ENCODE data around the gene EXOC3. TPM values are rescaled to one million over a fixed set of nuclear protein-coding genes. Genes with fewer than 3 reads are reported as not detected.

The EXOC3 gene
- total RNA-seq, 1 experiment from 2014 or later, result 19.4 TPM

- H3K9me3 ChIP-seq, result no peaks in the 10 kb centered on the region
- DNase-seq, result no peak
- H3K4me3 ChIP-seq, result no peak overlapping the region
- H3K36me3 ChIP-seq, result peaks cover 19% of the 10 kb centered on the region
- H3K27me3 ChIP-seq, result no peaks in the 10 kb centered on the region
Observed at GRCh38 chr5:420632-421286, 22.2 kb upstream of the EXOC3 start.

GRCh38 chr5:421287-421880 lies 21.6 kb upstream of the EXOC3 start:
- H3K9me3 ChIP-seq, result no peaks in the 10 kb centered on the region
- no peak for DNase-seq
- H3K36me3 ChIP-seq, result peaks cover 19% of the 10 kb centered on the region
- H3K4me3 ChIP-seq, result no peak overlapping the region
- H3K27me3 ChIP-seq, result no peaks in the 10 kb centered on the region

GRCh38 chr5:421901-422300 lies 21.1 kb upstream of the EXOC3 start:
- H3K27me3 ChIP-seq, result no peaks in the 10 kb centered on the region
- DNase-seq, result no peak
- H3K4me3 ChIP-seq, result no peak overlapping the region
- H3K9me3 ChIP-seq, result no peaks in the 10 kb centered on the region
- H3K36me3 ChIP-seq, result peaks cover 19% of the 10 kb centered on the region

DNA sequence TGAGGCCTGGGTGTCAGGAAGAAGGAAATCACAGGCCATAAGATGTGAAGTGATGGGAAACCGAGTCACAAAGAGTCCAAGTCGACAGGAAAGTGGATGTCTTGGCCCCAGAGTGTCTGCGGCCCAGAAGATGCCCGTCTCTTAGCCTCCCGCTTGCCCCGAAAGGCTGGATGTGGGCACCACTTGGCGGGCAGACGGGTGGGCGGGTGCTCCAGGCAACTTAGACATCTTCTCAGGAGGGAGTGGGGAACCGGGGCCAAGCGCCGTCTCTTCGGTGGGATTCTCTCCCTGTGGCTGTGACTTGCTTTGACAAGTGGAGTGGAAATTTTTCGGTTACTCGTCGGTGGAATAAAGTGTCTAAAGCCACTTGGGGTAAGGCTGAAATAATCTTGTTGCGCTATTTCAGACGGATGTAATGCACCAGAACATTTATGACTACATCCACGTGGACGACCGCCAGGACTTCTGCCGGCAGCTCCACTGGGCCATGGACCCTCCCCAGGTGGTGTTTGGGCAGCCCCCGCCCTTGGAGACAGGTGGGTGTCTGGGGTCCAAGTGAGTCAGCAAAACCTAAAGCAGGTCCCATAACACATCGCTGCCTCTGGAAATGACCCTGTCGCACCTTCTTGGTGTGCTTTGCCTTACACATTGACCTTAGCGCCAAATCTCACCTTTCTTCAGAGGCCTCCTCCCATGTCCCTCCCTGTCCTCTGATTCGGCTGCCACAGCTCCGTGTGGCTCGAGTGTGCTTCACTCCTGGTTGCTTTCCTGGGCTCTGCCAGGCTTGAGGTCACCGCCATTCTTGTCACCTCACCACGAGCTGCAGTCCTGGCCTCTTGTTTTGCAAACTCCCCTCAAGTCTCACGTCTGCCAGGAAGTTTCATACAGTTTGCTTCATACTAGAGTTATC lies 20.4 kb upstream of the EXOC3 start:
- Histone ChIP-seq H3K9me3 (no peaks in the 10 kb centered on the region), H3K36me3 (peaks cover 23% of the 10 kb centered on the region)

GRCh38 chr5:423233-423565 lies 19.8 kb upstream of the EXOC3 start:
- H3K4me3 ChIP-seq, result no peak overlapping the region

More for the DNA sequence above, 20.4 kb upstream of the EXOC3 start:
- H3K4me3 ChIP-seq, result no peak overlapping the region
- no peaks in the 10 kb centered on the region for H3K27me3 ChIP-seq
- DNase-seq, result no peak

DNA sequence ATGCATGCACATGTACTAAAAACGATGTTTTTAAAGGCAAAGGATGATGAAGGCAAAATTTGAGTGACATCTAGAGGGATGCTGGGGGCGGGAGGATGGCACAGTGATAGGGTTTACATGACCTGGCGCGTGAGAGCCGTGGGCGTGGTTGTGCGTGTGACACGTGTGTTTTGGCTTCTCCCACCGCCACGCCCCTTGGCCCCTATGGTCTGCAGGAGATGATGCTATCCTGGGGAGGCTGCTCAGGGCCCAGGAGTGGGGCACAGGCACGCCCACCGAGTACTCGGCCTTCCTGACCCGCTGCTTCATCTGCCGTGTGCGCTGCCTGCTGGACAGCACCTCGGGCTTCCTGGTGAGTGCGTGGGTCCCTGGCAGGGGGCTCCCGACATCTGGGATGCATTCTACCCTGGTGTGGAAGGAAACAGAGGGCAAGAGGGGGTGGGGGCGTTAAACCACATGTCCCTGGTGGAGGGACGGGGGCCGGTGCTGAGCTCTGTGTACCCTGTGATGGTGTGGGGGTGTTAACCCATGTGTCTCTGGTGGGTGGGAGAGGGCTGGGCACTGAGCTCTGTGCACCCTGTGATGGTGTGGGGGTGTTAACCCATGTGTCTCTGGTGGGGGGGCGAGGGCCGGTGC lies 19.2 kb upstream of the EXOC3 start:
- Histone ChIP-seq H3K27me3 (no peaks in the 10 kb centered on the region), H3K9me3 (no peaks in the 10 kb centered on the region), H3K36me3 (peaks cover 27% of the 10 kb centered on the region)

More at GRCh38 chr5:423233-423565, 19.8 kb upstream of the EXOC3 start:
- DNase-seq, result no peak
- H3K9me3 ChIP-seq, result no peaks in the 10 kb centered on the region
- peaks cover 27% of the 10 kb centered on the region for H3K36me3 ChIP-seq
- H3K27me3 ChIP-seq, result no peaks in the 10 kb centered on the region

DNA sequence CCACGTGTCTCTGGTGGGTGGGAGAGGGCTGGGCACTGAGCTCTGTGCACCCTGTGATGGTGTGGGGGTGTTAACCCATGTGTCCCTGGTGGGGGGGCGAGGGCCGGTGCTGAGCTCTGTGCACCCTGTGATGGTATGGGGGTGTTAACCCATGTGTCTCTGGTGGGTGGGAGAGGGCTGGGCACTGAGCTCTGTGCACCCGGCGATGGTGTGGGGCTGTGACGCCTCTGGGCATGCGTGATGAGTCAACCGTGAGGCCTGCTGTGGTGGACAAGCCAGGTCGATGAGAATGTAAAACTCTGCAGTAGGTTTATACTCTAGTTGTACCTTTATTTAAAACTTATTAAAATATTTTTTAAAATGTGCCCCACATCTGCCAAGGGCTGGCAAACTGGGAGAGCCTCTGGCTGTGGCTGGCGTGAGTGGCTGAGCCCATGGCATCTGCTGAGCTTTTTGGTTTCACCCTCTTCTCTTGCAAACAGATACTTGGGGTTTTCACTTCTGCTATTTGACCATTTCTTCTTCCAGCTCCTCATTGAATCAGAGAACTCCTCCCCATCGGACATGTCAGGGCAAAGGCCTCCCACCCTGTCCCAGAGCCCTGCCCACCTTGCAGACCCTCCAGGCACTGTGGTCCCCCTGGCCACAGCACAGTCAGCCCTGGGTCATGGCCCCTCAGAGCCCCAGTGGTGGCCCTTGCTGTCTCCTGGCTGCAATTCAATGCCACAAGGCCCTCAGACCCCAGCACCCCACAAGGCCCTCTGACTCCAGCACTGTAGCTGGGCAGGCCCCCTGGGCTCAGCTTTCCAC lies 18.5 kb upstream of the EXOC3 start:
- peaks cover 27% of the 10 kb centered on the region for H3K36me3 ChIP-seq
- no peak for DNase-seq

More for the DNA sequence above, 19.2 kb upstream of the EXOC3 start:
- DNase-seq, result no peak
- H3K4me3 ChIP-seq, result no peak overlapping the region

DNA sequence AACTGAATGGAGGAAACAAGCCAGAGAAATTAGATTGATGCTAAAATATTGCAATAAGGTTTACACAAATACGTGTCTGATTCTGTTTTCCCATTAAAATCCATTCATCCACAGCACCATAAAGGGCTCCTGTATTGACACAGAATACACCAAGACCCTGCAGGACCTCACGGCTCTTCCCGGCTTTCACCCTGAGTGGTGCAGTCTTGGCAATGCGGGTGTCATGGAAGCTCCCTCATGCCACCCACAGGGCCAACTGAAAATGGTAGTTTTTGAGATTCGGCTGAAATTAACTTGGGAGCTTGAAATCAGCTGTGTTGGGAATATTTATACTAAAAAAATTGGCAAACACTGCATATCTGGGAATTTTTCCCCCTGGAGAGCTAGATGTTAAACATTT lies 17.3 kb upstream of the EXOC3 start:
- DNase-seq, result no peak
- H3K36me3 ChIP-seq, result peaks cover 33% of the 10 kb centered on the region

More for the DNA sequence above, 18.5 kb upstream of the EXOC3 start:
- Histone ChIP-seq H3K9me3 (no peaks in the 10 kb centered on the region), H3K27me3 (no peaks in the 10 kb centered on the region), H3K4me3 (no peak overlapping the region)

GRCh38 chr5:426392-426976 lies 16.5 kb upstream of the EXOC3 start:
- Histone ChIP-seq H3K27me3 (no peaks in the 10 kb centered on the region), H3K4me3 (no peak overlapping the region), H3K9me3 (no peaks in the 10 kb centered on the region), H3K36me3 (peaks cover 39% of the 10 kb centered on the region)
- no peak for DNase-seq

More for the DNA sequence above, 17.3 kb upstream of the EXOC3 start:
- Histone ChIP-seq H3K4me3 (no peak overlapping the region), H3K9me3 (no peaks in the 10 kb centered on the region), H3K27me3 (no peaks in the 10 kb centered on the region)

- DNase-seq, result no peak
- Histone ChIP-seq H3K36me3 (peaks cover 44% of the 10 kb centered on the region), H3K27me3 (no peaks in the 10 kb centered on the region), H3K4me3 (no peak overlapping the region), H3K9me3 (no peaks in the 10 kb centered on the region)
Observed at GRCh38 chr5:427415-428087, 15.4 kb upstream of the EXOC3 start.

GRCh38 chr5:428219-428618 lies 14.8 kb upstream of the EXOC3 start:
- no peak for DNase-seq
- Histone ChIP-seq H3K9me3 (no peaks in the 10 kb centered on the region), H3K4me3 (no peak overlapping the region), H3K27me3 (no peaks in the 10 kb centered on the region), H3K36me3 (peaks cover 42% of the 10 kb centered on the region)

DNA sequence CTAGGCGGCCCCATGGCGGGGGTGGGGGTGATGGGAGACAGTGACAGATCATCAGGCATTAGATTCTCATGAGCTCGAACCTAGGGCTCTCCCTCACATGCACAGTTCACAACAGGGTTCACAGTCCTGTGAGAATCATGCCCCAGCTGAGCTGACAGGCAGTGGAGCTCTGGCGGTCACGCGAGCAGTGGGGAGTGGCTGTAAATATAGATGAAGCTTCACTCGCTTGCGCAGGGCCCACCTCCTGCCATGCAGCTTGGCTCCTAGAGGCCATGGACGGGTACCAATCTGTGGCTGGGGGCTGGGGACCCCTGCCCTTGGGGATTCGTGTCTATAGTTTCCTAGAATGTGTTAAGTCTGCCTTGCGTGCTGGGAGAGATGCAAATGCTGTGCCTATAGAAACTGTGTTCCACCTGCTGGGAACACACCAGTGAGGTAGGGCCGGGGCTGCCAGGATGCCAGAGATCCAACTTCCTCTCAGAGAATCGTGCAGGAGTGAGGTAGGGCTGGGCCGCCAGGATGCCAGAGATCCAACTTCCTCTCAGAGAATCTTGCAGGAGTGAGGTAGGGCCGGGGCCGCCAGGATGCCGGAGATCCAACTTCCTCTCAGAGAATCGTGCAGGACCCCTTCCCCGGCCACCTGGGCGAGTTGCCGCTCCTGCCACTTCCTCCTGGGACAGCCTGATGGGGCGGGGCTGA lies 14.1 kb upstream of the EXOC3 start:
- Histone ChIP-seq H3K4me3 (no peak overlapping the region), H3K36me3 (peaks cover 42% of the 10 kb centered on the region), H3K9me3 (no peaks in the 10 kb centered on the region), H3K27me3 (no peaks in the 10 kb centered on the region)
- no peak for DNase-seq

GRCh38 chr5:429453-430188 lies 13.4 kb upstream of the EXOC3 start:
- peaks cover 41% of the 10 kb centered on the region for H3K36me3 ChIP-seq
- H3K4me3 ChIP-seq, result no peak overlapping the region
- no peaks in the 10 kb centered on the region for H3K27me3 ChIP-seq
- no peak for DNase-seq
- H3K9me3 ChIP-seq, result no peaks in the 10 kb centered on the region

DNA sequence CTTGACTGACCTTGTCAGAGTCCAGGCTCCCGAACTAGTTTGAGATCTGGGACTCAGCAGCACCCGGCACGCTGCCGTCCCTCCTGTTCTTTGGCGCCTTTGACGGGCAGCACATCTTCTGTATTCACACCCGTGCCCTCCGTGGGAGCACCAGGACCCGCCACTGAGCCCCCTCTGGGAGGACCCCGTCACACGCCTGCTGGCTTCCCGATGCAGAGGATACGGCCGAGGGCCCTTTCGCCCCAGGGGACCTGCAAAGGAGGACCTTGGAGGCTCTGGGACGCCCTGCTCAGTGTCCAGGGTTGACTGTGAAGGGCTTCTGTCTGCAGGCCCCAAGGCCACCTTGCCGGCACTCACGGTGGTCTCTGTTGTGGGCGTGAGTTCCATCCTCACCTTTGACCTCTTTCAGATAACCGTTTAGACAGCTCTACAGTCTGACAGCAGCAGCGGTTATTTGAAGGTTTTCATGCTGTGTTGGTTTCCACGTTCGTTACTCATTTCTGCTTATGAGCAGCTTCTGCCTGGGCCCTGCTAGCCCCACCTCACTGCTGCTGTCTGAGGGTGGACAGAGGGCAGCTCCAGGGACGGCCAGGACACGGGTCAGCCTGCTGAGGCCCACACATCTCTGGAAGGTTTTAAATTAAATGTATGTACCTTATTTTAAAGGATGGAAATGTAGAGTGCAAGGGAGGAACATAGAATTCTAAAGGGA lies 12.6 kb upstream of the EXOC3 start:
- no peaks in the 10 kb centered on the region for H3K9me3 ChIP-seq
- H3K36me3 ChIP-seq, result peaks cover 34% of the 10 kb centered on the region
- DNase-seq, result no peak
- no peaks in the 10 kb centered on the region for H3K27me3 ChIP-seq
- H3K4me3 ChIP-seq, result no peak overlapping the region

Data from MG63 (cell line).